Right atrium auricular region (tissue), 2 donors: ENCODE data around the gene LRP2. TPM values are rescaled to one million over a fixed set of nuclear protein-coding genes. Genes with fewer than 3 reads are reported as not detected.

ENCODE experiments used
- DNase-seq: peaks from one replicate; pipeline ENCODE4 v3.0.0-alpha.2; 2019; ENCODE audit warnings: low spot score
- H3K27ac ChIP-seq, 2 donors: fragments of 200-600 bp; sonication (generic); 1 replicate in 1 of 2; 2 replicates in 1 of 2; pipeline ENCODE4 v1.5.1; 2016 to 2019
- H3K27me3 ChIP-seq, 2 donors: fragments of 200-600 bp; sonication (generic); one replicate each; pipeline versions ENCODE4 v1.5.1 to v1.6.0; 2017 to 2019
- H3K36me3 ChIP-seq: fragments of 200-600 bp; sonication (generic); one replicate; pipeline ENCODE4 v1.5.1; 2016
- H3K4me1 ChIP-seq, 2 donors: fragments of 200-600 bp; sonication (generic); one replicate each; pipeline versions ENCODE4 v1.5.1 to v1.6.0; 2017 to 2019
- H3K4me3 ChIP-seq, 2 donors: fragments of 200-600 bp; sonication (generic); 1 replicate in 1 of 2; 2 replicates in 1 of 2; pipeline ENCODE4 v1.5.1; 2017 to 2019; ENCODE audit warnings: mild to moderate bottlenecking in 1 of 2, moderate library complexity in 1 of 2
- H3K9me3 ChIP-seq, 2 donors: fragments of 200-600 bp; sonication (generic); one replicate each; pipeline ENCODE4 v1.5.1; 2019
- CTCF ChIP-seq, 2 donors: fragments of 200-600 bp; sonication (generic); IDR thresholded peaks; one replicate each; pipeline ENCODE4 v1.5.1; 2019; ENCODE audit warnings: antibody characterized with exemption in 2 of 2
- total RNA-seq, 2 donors: library from RNA; depleted of rRNA; stranded (reverse); fragments of >200 nt; gene quantifications; one replicate each; pipeline ENCODE4 v1.1.0, GENCODE V29; 2016

LRP2 gene
- total RNA-seq, 2 donors from 2014 or later: 8.1 to 14.8 TPM

- H3K27me3 ChIP-seq: no peaks in the 10 kb centered on the region
- no peaks in the 10 kb centered on the region for H3K36me3 ChIP-seq
- no peak for DNase-seq
- no peak overlapping the region for H3K4me3 ChIP-seq
- no peaks in the 10 kb centered on the region for H3K9me3 ChIP-seq
- no peak overlapping the region for H3K27ac ChIP-seq
- TF ChIP-seq CTCF (IDR thresholded peaks at IDR 0.05): no peak
- no peaks in the 10 kb centered on the region for H3K4me1 ChIP-seq
These were observed 16.6 kb downstream of the LRP2 start for GRCh38 chr2:169345486-169346437.

- Histone ChIP-seq H3K36me3 (no peaks in the 10 kb centered on the region), H3K27ac (no peak overlapping the region), H3K9me3 (no peaks in the 10 kb centered on the region), H3K4me1 (no peaks in the 10 kb centered on the region), H3K4me3 (no peak overlapping the region), H3K27me3 (no peaks in the 10 kb centered on the region)
- DNase-seq: no peak
- TF ChIP-seq CTCF (IDR thresholded peaks at IDR 0.05): no peak
These were observed 17.4 kb downstream of the LRP2 start for GRCh38 chr2:169344736-169345485.

GRCh38 chr2:169343202-169343601, 19.1 kb downstream of the LRP2 start:
- TF ChIP-seq CTCF (IDR thresholded peaks at IDR 0.05): no peak
- H3K36me3 ChIP-seq: no peaks in the 10 kb centered on the region
- no peaks in the 10 kb centered on the region for H3K27me3 ChIP-seq
- H3K4me1 ChIP-seq: no peaks in the 10 kb centered on the region
- no peak overlapping the region for H3K4me3 ChIP-seq
- no peaks in the 10 kb centered on the region for H3K9me3 ChIP-seq
- no peak for DNase-seq
- H3K27ac ChIP-seq: no peak overlapping the region

GRCh38 chr2:169339657-169340056, 22.7 kb downstream of the LRP2 start:
- no peaks in the 10 kb centered on the region for H3K4me1 ChIP-seq
- no peak for TF ChIP-seq CTCF (IDR thresholded peaks at IDR 0.05)
- no peaks in the 10 kb centered on the region for H3K27me3 ChIP-seq
- DNase-seq: no peak
- H3K27ac ChIP-seq: no peak overlapping the region
- H3K36me3 ChIP-seq: no peaks in the 10 kb centered on the region
- no peak overlapping the region for H3K4me3 ChIP-seq
- H3K9me3 ChIP-seq: no peaks in the 10 kb centered on the region

GRCh38 chr2:169336695-169337094, 25.6 kb downstream of the LRP2 start:
- no peaks in the 10 kb centered on the region for H3K9me3 ChIP-seq
- TF ChIP-seq CTCF (IDR thresholded peaks at IDR 0.05): no peak
- H3K4me1 ChIP-seq: no peaks in the 10 kb centered on the region
- H3K27me3 ChIP-seq: no peaks in the 10 kb centered on the region
- no peak overlapping the region for H3K27ac ChIP-seq
- no peak overlapping the region for H3K4me3 ChIP-seq
- no peak for DNase-seq
- no peaks in the 10 kb centered on the region for H3K36me3 ChIP-seq
